Tibial artery (tissue), 4 donors: Measurements from ENCODE around the gene COL6A3.

Experiments used
- DNase-seq, 2 donors: peaks; one replicate each; pipeline ENCODE4 v3.0.0-alpha.2; 2019
- H3K27ac ChIP-seq, 2 donors: fragments of 200-600 bp; sonication (generic) in 1 of 2; 1 replicate in 1 of 2; 2 replicates in 1 of 2; pipeline ENCODE4 v1.5.1; 2018 to 2019; ENCODE audit warnings: mild to moderate bottlenecking in 1 of 2
- H3K27me3 ChIP-seq, 2 donors: fragments of 200-600 bp; sonication (generic) in 1 of 2; one replicate each; pipeline versions ENCODE4 v1.5.1 to v1.6.0; 2016 to 2019
- H3K36me3 ChIP-seq, 3 donors: fragments of 200-600 bp; sonication (generic) in 2 of 3; one replicate each; pipeline ENCODE4 v1.5.1; 2016 to 2019; ENCODE audit warnings: mild to moderate bottlenecking in 2 of 3
- H3K4me1 ChIP-seq, 4 donors: fragments of 200-600 bp; sonication (generic) in 2 of 4; 1 replicate in 3 of 4; 2 replicates in 1 of 4; pipeline ENCODE4 v1.5.1; 2016 to 2019
- H3K4me3 ChIP-seq, 2 donors: fragments of 200-600 bp; sonication (generic) in 1 of 2; 1 replicate in 1 of 2; 2 replicates in 1 of 2; pipeline ENCODE4 v1.5.1; 2018 to 2019; ENCODE audit warnings: mild to moderate bottlenecking in 2 of 2
- H3K9me3 ChIP-seq, 3 donors: fragments of 200-600 bp; sonication (generic) in 1 of 3; one replicate each; pipeline ENCODE4 v1.5.1; 2016 to 2019
- CTCF ChIP-seq, 2 experiments: fragments of 200-600 bp in 1 of 2; fragments of 450-650 bp in 1 of 2; IDR thresholded peaks; one replicate each; pipeline ENCODE4 v1.5.1; 2017 to 2019; ENCODE audit warnings: antibody characterized with exemption in 2 of 2, mild to moderate bottlenecking in 1 of 2, moderate library complexity in 1 of 2
- intact Hi-C: fragments of 100-400 bp; cut with DNase I; formaldehyde crosslinking; loops from one replicate; pipeline ENCODE4 v1.15.0; 2023; ENCODE audit warnings: low total_unique reads

COL6A3 gene

GRCh38 chr2:237429753-237430152 lies 15.8 kb upstream of the COL6A3 start:
- DNase-seq, result no peak
- H3K4me3 ChIP-seq, result no peak overlapping the region
- no peak overlapping the region for H3K27ac ChIP-seq

GRCh38 chr2:237427769-237428506 lies 14.0 kb upstream of the COL6A3 start:
- Histone ChIP-seq H3K27me3 (no peaks in the 10 kb centered on the region), H3K9me3 (no peaks in the 10 kb centered on the region), H3K4me1 (peaks cover 0 to 11% (median 5%) of the 10 kb centered on the region in 4 donors), H3K36me3 (no peaks in the 10 kb centered on the region), H3K27ac (no peak overlapping the region), H3K4me3 (no peak overlapping the region)
- no peak for TF ChIP-seq CTCF (IDR thresholded peaks at IDR 0.05)
- no peak for DNase-seq
- intact Hi-C loops, result no loop called here

More at GRCh38 chr2:237429753-237430152, 15.8 kb upstream of the COL6A3 start:
- Histone ChIP-seq H3K27me3 (no peaks in the 10 kb centered on the region), H3K4me1 (peaks cover 0 to 23% (median 13%) of the 10 kb centered on the region in 4 donors), H3K36me3 (no peaks in the 10 kb centered on the region), H3K9me3 (no peaks in the 10 kb centered on the region)
- no peak for TF ChIP-seq CTCF (IDR thresholded peaks at IDR 0.05)
- intact Hi-C loops, result no loop called here

- TF ChIP-seq CTCF (IDR thresholded peaks at IDR 0.05), result no peak
- Histone ChIP-seq H3K27ac (no peak overlapping the region), H3K36me3 (no peaks in the 10 kb centered on the region), H3K9me3 (no peaks in the 10 kb centered on the region), H3K4me3 (no peak overlapping the region), H3K27me3 (no peaks in the 10 kb centered on the region), H3K4me1 (peaks cover 0 to 15% (median 7%) of the 10 kb centered on the region in 4 donors)
- intact Hi-C loops, result no loop called here
- DNase-seq, result no peak
These were observed 12.6 kb upstream of the COL6A3 start for GRCh38 chr2:237426517-237426916.

GRCh38 chr2:237425320-237425719 lies 11.4 kb upstream of the COL6A3 start:
- Histone ChIP-seq H3K4me3 (no peak overlapping the region), H3K9me3 (no peaks in the 10 kb centered on the region), H3K27ac (no peak overlapping the region), H3K36me3 (no peaks in the 10 kb centered on the region), H3K27me3 (no peaks in the 10 kb centered on the region), H3K4me1 (peaks cover 0 to 19% (median 9%) of the 10 kb centered on the region in 4 donors)
- DNase-seq, result no peak
- no peak for TF ChIP-seq CTCF (IDR thresholded peaks at IDR 0.05)
- intact Hi-C loops, result no loop called here

- Histone ChIP-seq H3K36me3 (no peaks in the 10 kb centered on the region), H3K4me3 (no peak overlapping the region), H3K4me1 (peaks cover 0 to 13% (median 8%) of the 10 kb centered on the region in 4 donors), H3K9me3 (no peaks in the 10 kb centered on the region), H3K27me3 (no peaks in the 10 kb centered on the region), H3K27ac (no peak overlapping the region)
- intact Hi-C loops, result loop anchor here (5.0 kb wide), 2 partner anchors 33 to 48 kb away; no protein-coding TSS in a partner anchor
- no peak for DNase-seq
- no peak for TF ChIP-seq CTCF (IDR thresholded peaks at IDR 0.05)
These were observed 10.6 kb upstream of the COL6A3 start for GRCh38 chr2:237424544-237424943.
